NCI-H146 (cell line): Measurements from ENCODE around the gene OR52B2.
"Not testable (repeated sequence)": the region's sequence is repeated elsewhere in the genome, so short reads cannot be mapped to it uniquely, and the experiment has no call there.

Source experiments
- DNase-seq: peaks from one replicate; lab custom pipeline; 2025; lab: John Stamatoyannopoulos, UW

OR52B2 gene

GRCh38 chr11:6152126-6152525 is 18.0 kb downstream of the OR52B2 start:
- no peak for DNase-seq

- no peak for DNase-seq
These were observed 19.0 kb downstream of the OR52B2 start for GRCh38 chr11:6151117-6151516.

- peak; percentile 44 for DNase-seq
These were observed 26.4 kb downstream of the OR52B2 start for GRCh38 chr11:6143737-6144136.

- peak; percentile 8 for DNase-seq
These were observed 27.2 kb downstream of the OR52B2 start for GRCh38 chr11:6142936-6143335.

- DNase-seq, result not testable (repeated sequence)
These were observed 34.2 kb downstream of the OR52B2 start for GRCh38 chr11:6135936-6136335.

- no peak for DNase-seq
These were observed 37.7 kb downstream of the OR52B2 start for GRCh38 chr11:6132431-6132830.

GRCh38 chr11:6129635-6130034 is 40.5 kb downstream of the OR52B2 start:
- no peak for DNase-seq

GRCh38 chr11:6129011-6129410 is 41.1 kb downstream of the OR52B2 start:
- DNase-seq, result no peak

- no peak for DNase-seq
These were observed 42.2 kb downstream of the OR52B2 start for GRCh38 chr11:6127881-6128280.

- no peak for DNase-seq
These were observed 45.9 kb downstream of the OR52B2 start for GRCh38 chr11:6124245-6124644.
